K562 (cell line): Measurements from ENCODE around the gene SCN7A. TPM values are rescaled to one million over a fixed set of nuclear protein-coding genes. Genes with fewer than 3 reads are reported as not detected.

Experiments used
- BCOR ChIP-seq: fragments of 450-650 bp; IDR thresholded peaks from 2 replicates; pipeline ENCODE4 v1.6.1; 2016
- CCNT2 ChIP-seq: IDR thresholded peaks from 2 replicates; pipeline ENCODE4 v1.6.1; 2011; ENCODE audit warnings: borderline replicate concordance, low read depth, mild to moderate bottlenecking, moderate library complexity, mixed read lengths, low read length; ENCODE audit not compliant: insufficient read length; ENCODE audit errors: extremely low read depth
- CTCF ChIP-seq, 3 experiments: IDR thresholded peaks in 2 of 3; conservative IDR thresholded peaks in 1 of 3; 2 replicates each; pipeline ENCODE4 v1.5.1; 2011 to 2012; ENCODE audit warnings: low read length in 3 of 3, mild to moderate bottlenecking in 3 of 3, control low read depth in 2 of 3, improper control_type of control experiment in 1 of 3, inconsistent platforms in 1 of 3, low read depth in 1 of 3, mixed read lengths in 1 of 3, moderate library complexity in 1 of 3; ENCODE audit not compliant: insufficient read depth in 2 of 3
- DMBX1 ChIP-seq: fragments of 250-450 bp; sonication (Bioruptor Pico); IDR thresholded peaks from 2 replicates; pipeline ENCODE4 v1.8.0; 2022; ENCODE audit warnings: inconsistent platforms, mild to moderate bottlenecking, moderate library complexity, borderline replicate concordance
- HINFP ChIP-seq: fragments of 450-650 bp; conservative IDR thresholded peaks from 2 replicates; pipeline ENCODE4 v1.6.1; 2016; ENCODE audit warnings: missing genetic modification characterization, low read depth, mild to moderate bottlenecking, control low read depth, missing compliant biosample characterization
- MNT ChIP-seq, 2 experiments: fragments of 450-650 bp; conservative IDR thresholded peaks; 2 replicates each; pipeline ENCODE4 v1.6.1; 2017; ENCODE audit warnings: mild to moderate bottlenecking in 2 of 2, moderate library complexity in 2 of 2
- NFIC ChIP-seq: fragments of 450-650 bp; IDR thresholded peaks from 2 replicates; pipeline ENCODE4 v1.6.1; 2017; ENCODE audit warnings: mild to moderate bottlenecking, inconsistent platforms
- PHF21A ChIP-seq: fragments of 450-650 bp; IDR thresholded peaks from 2 replicates; pipeline ENCODE4 v1.6.1; 2017; ENCODE audit warnings: low read depth, borderline replicate concordance
- RAD21 ChIP-seq, 2 experiments: fragments of 250-450 bp in 1 of 2; fragments of 450-650 bp in 1 of 2; sonication (Bioruptor Pico) in 1 of 2; formaldehyde crosslinking in 1 of 2; IDR thresholded peaks in 1 of 2; conservative IDR thresholded peaks in 1 of 2; 2 replicates each; pipeline versions ENCODE4 v1.4.0 to v1.8.0; 2020 to 2022; ENCODE audit warnings: mild to moderate bottlenecking in 2 of 2, moderate library complexity in 1 of 2
- RBM15 ChIP-seq: fragments of 200-400 bp; formaldehyde crosslinking; IDR thresholded peaks from 2 replicates; pipeline ENCODE4 v1.6.1; 2018; ENCODE audit warnings: mild to moderate bottlenecking, low read length, moderate library complexity; ENCODE audit not compliant: insufficient read depth
- RBM34 ChIP-seq: fragments of 200-400 bp; formaldehyde crosslinking; IDR thresholded peaks from 2 replicates; pipeline ENCODE4 v1.6.1; 2018; ENCODE audit warnings: low read length, borderline replicate concordance; ENCODE audit not compliant: insufficient read depth
- RBM39 ChIP-seq: fragments of 200-400 bp; formaldehyde crosslinking; optimal IDR thresholded peaks from 2 replicates; pipeline ENCODE3; 2018; ENCODE audit warnings: low read depth, low read length
- SNRNP70 ChIP-seq: fragments of 200-400 bp; formaldehyde crosslinking; optimal IDR thresholded peaks from 2 replicates; pipeline ENCODE3; 2017; ENCODE audit warnings: low read depth, low read length
- YY1 ChIP-seq, 3 experiments: IDR thresholded peaks; 2 replicates each; pipeline ENCODE4 v1.6.1; 2011; ENCODE audit warnings: low read length in 2 of 3, mild to moderate bottlenecking in 2 of 3, moderate library complexity in 2 of 3, borderline replicate concordance in 1 of 3, control low read depth in 1 of 3, low read depth in 1 of 3; ENCODE audit not compliant: insufficient read depth in 3 of 3, insufficient replicate concordance in 2 of 3, control insufficient read depth in 1 of 3, insufficient read length in 1 of 3; ENCODE audit errors: extremely low read depth in 1 of 3
- ZKSCAN3 ChIP-seq: fragments of 250-450 bp; sonication (Bioruptor Pico); IDR thresholded peaks from 2 replicates; pipeline ENCODE4 v1.4.0; 2020
- ZKSCAN8 ChIP-seq: fragments of 200-800 bp; sonication (Bioruptor generic); IDR thresholded peaks from 2 replicates; pipeline ENCODE4 v1.6.1; 2016; ENCODE audit warnings: missing genetic modification characterization, missing compliant biosample characterization
- ZNF133 ChIP-seq: fragments of 250-450 bp; sonication (Bioruptor Pico); IDR thresholded peaks from 2 replicates; pipeline ENCODE4 v1.4.0; 2020; ENCODE audit warnings: mild to moderate bottlenecking
- ZNF165 ChIP-seq: fragments of 250-450 bp; sonication (Bioruptor Pico); IDR thresholded peaks from 2 replicates; pipeline ENCODE4 v1.4.0; 2020; ENCODE audit warnings: borderline replicate concordance
- ZNF395 ChIP-seq: fragments of 200-800 bp; sonication (Bioruptor generic); IDR thresholded peaks from 2 replicates; pipeline ENCODE4 v1.6.1; 2017; ENCODE audit warnings: missing genetic modification characterization, missing compliant biosample characterization
- ZNF511 ChIP-seq: sonication (generic); formaldehyde crosslinking; IDR thresholded peaks from 2 replicates; pipeline ENCODE4 v1.8.0; 2022; ENCODE audit warnings: mild to moderate bottlenecking, missing genetic modification reagents
- polyA plus RNA-seq, 8 experiments: library from polyadenylated mRNA; depleted of rRNA in 4 of 8; stranded (reverse) in 5 of 8; unstranded in 3 of 8; fragments of >200 nt; fragmentation: Nextera tagmentation in 2 of 8; fragmentation: Illumina TruSeq in 1 of 8; extraction: Ambion mirVana in 2 of 8; extraction: Trizol in 1 of 8; gene quantifications; 2 replicates each; pipeline versions ENCODE4 v1.2.1 to v1.2.3, GENCODE V29; 2011 to 2014; ENCODE audit warnings: inconsistent platforms in 1 of 8, missing spikeins in 1 of 8
- total RNA-seq, 7 experiments: library from RNA; depleted of rRNA in 6 of 7; stranded (reverse); fragments of >200 nt in 6 of 7; fragmentation: Illumina TruSeq in 2 of 7; extraction: Trizol in 2 of 7; gene quantifications; 2 replicates each; pipeline versions ENCODE4 v1.2.1 to v1.2.3, GENCODE V29; 2011 to 2021; ENCODE audit warnings: low replicate concordance in 1 of 7

Gene SCN7A
- total and polyA plus RNA-seq, 9 of the 15 experiments (the other 6 are each of a cell fraction or from before 2014, with no cell fraction given) = under 0.01 to 0.05 (median 0.03) TPM; not detected in 3

GRCh38 chr2:166384774-166385173 lies 109.3 kb downstream of the SCN7A start (continued):
- TF ChIP-seq HINFP (no peak), DMBX1 (CRISPR knock-in tag) (no peak), RBM15 (no peak), RBM39 (no peak), MNT (conservative IDR thresholded peaks at IDR 0.05) (0 out of 4 replicates have a peak, but pooled peaks of 1 of the 2 experiments have one; percentile 23), CCNT2 (no peak), RAD21 (CRISPR knock-in tag; conservative IDR thresholded peaks at IDR 0.05 in 1 of 2, IDR thresholded peaks at IDR 0.05 in 1 of 2) (peak; percentile 42 to 70), ZNF511 (CRISPR knock-in tag) (no peak), YY1 (IDR thresholded peaks at IDR 0.05; ENCODE audit: borderline replicate concordance in 1 of 3, control insufficient read depth in 1 of 3, extremely low read depth in 1 of 3, insufficient read depth in 3 of 3, insufficient read length in 1 of 3, insufficient replicate concordance in 2 of 3, low read depth in 1 of 3, low read length in 2 of 3) (no peak), ZNF133 (CRISPR knock-in tag) (no peak), NFIC (peak; percentile 99), ZNF165 (no peak), ZKSCAN3 (CRISPR knock-in tag) (no peak), SNRNP70 (no peak), CTCF (IDR thresholded peaks at IDR 0.05 in 2 of 3, conservative IDR thresholded peaks at IDR 0.05 in 1 of 3; ENCODE audit: insufficient read depth in 2 of 3, low read depth in 1 of 3, low read length in 3 of 3) (peak; percentile 38 to 61 (median 44); a peak in 5 of 6 replicates), BCOR (peak; percentile 54; the same call in 1 of the 2 replicates), ZNF395 (no peak), PHF21A (0 out of 2 replicates have a peak, but pooled peaks have one; percentile 31), RBM34 (no peak), ZKSCAN8 (CRISPR knock-in tag) (no peak)
